GM20000 (cell line): ENCODE data around the gene HJURP.

Experiments
- DNase-seq: peaks from one replicate; pipeline ENCODE4 v3.0.0; 2012; ENCODE audit warnings: low spot score
- CTCF ChIP-seq: IDR thresholded peaks from 2 replicates; pipeline ENCODE4 v1.5.1; 2012; ENCODE audit warnings: mild to moderate bottlenecking, control low read depth; ENCODE audit errors: extremely low read depth, missing control alignments

Gene HJURP

DNA sequence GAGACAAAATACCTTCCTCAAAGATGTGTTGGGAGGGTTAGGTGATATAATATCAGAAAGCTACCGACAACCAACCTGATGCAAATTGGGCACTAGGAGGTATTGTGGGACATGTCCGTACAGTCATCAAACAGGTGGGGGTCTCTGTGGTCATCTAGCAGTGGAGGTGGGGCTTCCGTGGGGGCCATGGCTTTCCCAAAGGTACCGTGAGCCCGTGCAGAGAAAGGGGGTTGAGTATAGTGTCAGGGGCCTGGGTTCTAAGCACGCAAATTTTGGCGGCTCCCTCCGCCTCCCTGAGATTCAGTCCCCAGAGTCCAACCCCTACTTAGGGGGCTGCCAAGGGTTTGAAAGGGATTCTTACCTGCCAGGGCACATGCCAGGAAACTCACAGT, 32.6 kb downstream of the HJURP start:
- no peak for DNase-seq
- TF ChIP-seq CTCF: no peak

- no peak for TF ChIP-seq CTCF
- DNase-seq: no peak
Measured at GRCh38 chr2:233821196-233821595, 33.1 kb downstream of the HJURP start.

- TF ChIP-seq CTCF: no peak
- no peak for DNase-seq
Measured at GRCh38 chr2:233820774-233821105, 33.6 kb downstream of the HJURP start.

DNA sequence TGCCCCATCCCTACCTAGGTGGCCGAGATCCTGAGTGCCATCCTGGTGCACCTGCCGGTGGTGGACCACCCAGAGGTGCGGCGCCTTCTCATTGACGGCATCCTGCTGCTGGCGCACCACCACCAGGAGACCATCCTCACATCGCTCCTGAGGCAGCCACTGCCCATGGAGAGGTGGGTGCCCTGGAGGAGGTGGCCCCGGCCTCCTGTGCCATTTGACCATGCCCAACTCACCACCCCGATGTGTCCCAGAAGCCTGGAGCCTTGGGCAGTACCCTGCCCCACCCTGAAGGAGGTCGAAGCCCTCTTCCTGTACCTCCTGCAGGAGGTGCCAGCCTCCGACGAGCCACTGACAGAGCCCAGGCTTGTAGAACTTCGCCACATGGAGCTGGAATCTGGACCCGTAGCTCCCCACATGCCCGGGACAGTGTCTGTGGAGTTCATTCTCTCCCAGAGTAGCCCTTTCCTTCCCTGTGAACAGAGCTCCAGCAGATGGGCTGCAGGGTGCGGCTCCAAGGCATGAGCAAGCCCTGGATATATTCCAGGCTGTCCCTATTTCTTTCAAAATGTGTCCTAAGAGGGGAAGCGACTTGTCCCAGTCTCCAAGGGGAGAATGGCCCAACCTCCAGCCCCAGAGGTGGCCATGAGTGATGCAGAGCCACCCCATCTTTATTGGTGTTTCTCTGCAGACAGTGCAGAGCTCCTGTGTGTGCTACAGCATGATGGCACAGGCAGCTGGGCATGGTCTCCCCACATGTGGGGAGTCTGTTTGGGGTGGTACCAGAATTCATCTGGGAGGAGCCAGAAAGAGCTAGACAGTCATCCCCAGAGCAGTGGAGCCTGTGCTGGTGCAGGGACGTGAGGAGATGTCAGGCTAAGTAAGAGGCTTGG, 34.2 kb downstream of the HJURP start:
- DNase-seq: no peak
- no peak for TF ChIP-seq CTCF

GRCh38 chr2:233818639-233819621, 35.4 kb downstream of the HJURP start:
- no peak for DNase-seq
- no peak for TF ChIP-seq CTCF

DNA sequence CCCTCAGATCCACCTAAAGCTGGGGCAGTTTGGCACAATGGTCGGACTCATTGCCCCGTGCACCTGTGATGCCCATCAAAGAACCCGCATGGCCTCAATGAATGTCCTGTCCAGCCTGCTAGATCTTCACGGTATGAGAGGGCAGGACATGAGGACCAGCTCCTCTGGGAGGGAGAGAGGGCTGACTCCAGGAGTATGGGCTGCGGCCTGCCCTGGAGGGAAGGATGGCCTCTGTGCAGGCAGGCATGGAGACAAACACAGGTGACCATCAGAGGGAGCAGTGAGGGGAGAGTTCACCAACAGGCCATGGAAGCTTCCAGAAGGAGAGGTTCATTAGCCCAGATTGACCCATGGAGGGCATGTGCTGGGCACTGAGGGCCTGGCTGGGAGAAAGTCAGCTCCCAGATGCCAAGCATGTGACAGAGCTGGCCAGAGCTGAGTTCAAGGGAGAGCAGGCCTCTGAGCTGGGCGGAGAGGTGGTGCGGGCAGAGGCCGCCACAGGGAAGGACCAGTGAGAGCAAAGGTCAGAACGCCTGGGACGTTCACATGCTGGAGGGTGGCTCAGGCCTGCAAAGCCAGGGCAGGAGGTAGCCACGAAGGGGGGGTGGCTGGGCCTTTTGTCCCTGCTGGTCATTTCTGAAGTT, 36.2 kb downstream of the HJURP start:
- TF ChIP-seq CTCF: no peak
- DNase-seq: no peak
